Mesothelial cell of epicardium (in vitro differentiated cells): Measurements from ENCODE around the gene SCNN1B. TPM values are rescaled to one million over a fixed set of nuclear protein-coding genes. Genes with fewer than 3 reads are reported as not detected.

Experiments
- DNase-seq, 2 experiments: peaks; one replicate each; pipeline ENCODE4 v3.0.0; 2021; ENCODE audit warnings: low spot score in 2 of 2; ENCODE audit not compliant: unreplicated experiment in 2 of 2
- H3K27ac Mint-ChIP-seq: 2 replicates; pipeline ENCODE4 v1.8.0; 2021; ENCODE audit warnings: mixed read lengths
- H3K27me3 Mint-ChIP-seq: 2 replicates; pipeline ENCODE4 v1.8.0; 2021; ENCODE audit warnings: low read depth, mixed read lengths
- H3K36me3 Mint-ChIP-seq: 2 replicates; pipeline ENCODE4 v1.8.0; 2021; ENCODE audit warnings: mixed read lengths
- H3K4me1 Mint-ChIP-seq: 2 replicates; pipeline ENCODE4 v1.8.0; 2021; ENCODE audit warnings: mixed read lengths
- H3K4me3 Mint-ChIP-seq: 2 replicates; pipeline ENCODE4 v1.8.0; 2021; ENCODE audit warnings: mild to moderate bottlenecking, moderate library complexity, mixed read lengths
- H3K9me3 Mint-ChIP-seq: 2 replicates; pipeline ENCODE4 v1.8.0; 2021; ENCODE audit warnings: mixed read lengths
- total RNA-seq: library from RNA; stranded (reverse); gene quantifications from 3 replicates; pipeline ENCODE4 v1.2.1, GENCODE V29; 2021
- TF ChIP-seq, protein P1 (sequence below): fragments of 200-600 bp; sonication (generic); IDR thresholded peaks from one replicate; pipeline ENCODE4 v1.5.0; 2021; ENCODE audit warnings: antibody characterized with exemption; ENCODE audit not compliant: unreplicated experiment

Gene SCNN1B
- total RNA-seq, 1 donor from 2014 or later, result not detected

DNA sequence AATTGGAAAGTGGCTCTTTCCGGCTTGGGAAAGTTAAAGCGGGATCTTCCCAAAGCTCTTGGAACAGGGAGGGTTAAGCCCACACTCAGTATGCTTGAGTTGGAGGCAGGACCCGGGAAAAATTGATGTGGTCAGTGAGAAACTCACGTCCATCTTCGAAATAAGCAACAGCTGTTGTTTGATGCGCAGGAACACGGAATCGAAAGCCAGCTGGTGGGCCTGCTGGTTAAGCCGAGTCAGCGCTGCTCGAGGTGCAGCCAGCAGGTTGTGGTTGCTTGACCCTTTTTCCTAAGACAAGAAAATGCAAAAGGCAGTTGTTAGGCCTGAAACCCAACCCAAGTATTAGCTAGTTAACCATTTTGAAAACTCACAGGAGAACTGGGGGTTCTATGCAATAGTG is 101.4 kb downstream of the SCNN1B start:
- TF ChIP-seq, protein P1, sequence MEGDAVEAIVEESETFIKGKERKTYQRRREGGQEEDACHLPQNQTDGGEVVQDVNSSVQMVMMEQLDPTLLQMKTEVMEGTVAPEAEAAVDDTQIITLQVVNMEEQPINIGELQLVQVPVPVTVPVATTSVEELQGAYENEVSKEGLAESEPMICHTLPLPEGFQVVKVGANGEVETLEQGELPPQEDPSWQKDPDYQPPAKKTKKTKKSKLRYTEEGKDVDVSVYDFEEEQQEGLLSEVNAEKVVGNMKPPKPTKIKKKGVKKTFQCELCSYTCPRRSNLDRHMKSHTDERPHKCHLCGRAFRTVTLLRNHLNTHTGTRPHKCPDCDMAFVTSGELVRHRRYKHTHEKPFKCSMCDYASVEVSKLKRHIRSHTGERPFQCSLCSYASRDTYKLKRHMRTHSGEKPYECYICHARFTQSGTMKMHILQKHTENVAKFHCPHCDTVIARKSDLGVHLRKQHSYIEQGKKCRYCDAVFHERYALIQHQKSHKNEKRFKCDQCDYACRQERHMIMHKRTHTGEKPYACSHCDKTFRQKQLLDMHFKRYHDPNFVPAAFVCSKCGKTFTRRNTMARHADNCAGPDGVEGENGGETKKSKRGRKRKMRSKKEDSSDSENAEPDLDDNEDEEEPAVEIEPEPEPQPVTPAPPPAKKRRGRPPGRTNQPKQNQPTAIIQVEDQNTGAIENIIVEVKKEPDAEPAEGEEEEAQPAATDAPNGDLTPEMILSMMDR, result no peak
- no peaks in the 10 kb centered on the region for H3K9me3 Mint-ChIP-seq

DNA sequence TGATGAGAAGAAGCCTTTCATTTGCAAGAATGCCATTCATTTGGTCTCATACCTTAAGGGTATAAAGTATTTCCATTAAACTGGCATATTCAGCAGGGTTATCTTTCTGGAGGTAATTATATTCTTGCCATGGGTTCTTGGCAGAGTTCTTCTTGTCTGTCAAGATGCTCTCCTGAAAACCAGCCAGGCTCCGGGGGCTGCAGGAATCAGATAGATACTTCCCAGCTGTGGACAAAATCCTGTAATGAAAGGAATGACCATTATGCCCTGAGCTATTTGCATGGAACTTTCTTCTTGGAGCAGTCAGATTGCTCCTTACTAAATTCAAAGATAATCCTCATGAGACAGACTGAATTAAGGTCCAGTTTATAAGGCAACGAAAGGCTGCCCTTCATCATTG is 103.9 kb downstream of the SCNN1B start:
- Mint-ChIP-seq H3K36me3 (peaks cover 57% of the 10 kb centered on the region), H3K4me1 (peaks cover 5% of the 10 kb centered on the region), H3K27me3 (no peaks in the 10 kb centered on the region), H3K4me3 (no peak overlapping the region), H3K27ac (no peak overlapping the region), H3K9me3 (no peaks in the 10 kb centered on the region)
- no peak for DNase-seq
- TF ChIP-seq, protein P1, result no peak

More for the DNA sequence above, 101.4 kb downstream of the SCNN1B start:
- Mint-ChIP-seq H3K27me3 (no peaks in the 10 kb centered on the region), H3K36me3 (peaks cover 60% of the 10 kb centered on the region), H3K27ac (no peak overlapping the region), H3K4me1 (peaks cover 5% of the 10 kb centered on the region), H3K4me3 (no peak overlapping the region)
- DNase-seq, result no peak

DNA sequence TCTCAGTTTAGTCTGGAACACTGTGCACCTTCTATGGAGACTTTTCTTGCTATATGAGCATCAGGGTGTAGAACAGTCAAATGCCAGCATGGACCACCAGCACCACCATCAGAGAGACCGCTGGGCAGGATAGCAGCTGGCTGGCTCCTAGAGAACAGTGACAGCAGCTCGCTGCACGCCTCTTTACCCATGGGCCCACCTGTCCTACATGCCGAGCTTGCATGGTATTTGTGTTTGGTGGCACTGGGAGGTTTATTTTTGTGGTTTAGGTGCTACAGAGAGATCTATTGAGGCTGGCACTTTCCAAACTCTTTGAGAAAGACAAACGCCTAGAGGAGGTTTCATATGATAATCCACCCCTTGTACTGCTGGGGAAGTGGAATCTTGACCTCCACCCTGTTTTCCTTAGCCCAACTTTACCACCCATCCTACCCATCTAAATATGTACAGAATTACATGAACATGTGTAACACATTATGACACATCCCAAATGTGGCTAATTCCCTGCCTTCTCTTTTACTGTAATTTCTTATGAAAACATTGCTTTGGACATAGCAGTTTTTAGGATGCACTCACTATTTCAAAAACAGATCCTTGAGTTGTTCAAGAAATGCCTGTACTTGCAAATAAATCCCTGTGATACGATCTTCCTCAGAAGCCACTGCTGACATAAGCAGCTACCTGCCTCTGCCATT is 104.6 kb downstream of the SCNN1B start:
- TF ChIP-seq, protein P1, result no peak
- peaks cover 5% of the 10 kb centered on the region for H3K4me1 Mint-ChIP-seq
- DNase-seq, result no peak
- no peaks in the 10 kb centered on the region for H3K9me3 Mint-ChIP-seq
- no peak overlapping the region for H3K27ac Mint-ChIP-seq
- H3K27me3 Mint-ChIP-seq, result no peaks in the 10 kb centered on the region
- peaks cover 59% of the 10 kb centered on the region for H3K36me3 Mint-ChIP-seq
- H3K4me3 Mint-ChIP-seq, result no peak overlapping the region

DNA sequence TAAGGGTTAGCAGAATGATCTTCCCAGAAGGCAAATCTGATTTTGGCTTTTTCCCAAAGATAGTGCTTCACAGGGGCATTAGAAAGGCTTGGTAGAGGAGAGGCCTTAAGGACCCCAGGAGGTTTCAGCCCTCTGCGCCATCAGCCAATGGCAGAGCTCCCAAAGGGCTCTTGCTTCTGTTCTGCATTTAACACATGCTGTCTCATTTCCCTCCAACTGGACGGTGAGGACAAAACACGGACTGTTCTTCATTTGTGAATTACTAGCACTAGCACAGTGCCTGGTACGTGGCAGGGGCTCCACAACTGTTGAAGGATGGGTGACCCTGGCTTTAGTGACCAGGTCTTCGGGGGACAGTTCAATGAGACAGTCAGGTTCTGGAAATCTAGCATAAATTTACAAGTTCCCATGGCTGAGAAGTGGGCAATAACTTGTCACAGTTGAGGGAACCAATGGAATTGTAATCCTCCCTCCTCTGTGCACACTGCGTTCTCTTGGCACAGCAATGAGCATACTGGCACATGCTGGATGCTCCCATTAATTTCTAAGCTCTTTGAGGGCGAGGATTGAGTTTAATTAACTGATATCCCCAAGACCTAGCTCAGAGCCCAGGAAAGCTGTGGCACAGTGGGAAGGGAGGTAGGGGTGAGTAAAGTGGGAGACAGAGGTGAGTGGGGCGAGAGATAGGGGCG is 105.5 kb downstream of the SCNN1B start:
- H3K9me3 Mint-ChIP-seq, result no peaks in the 10 kb centered on the region
- no peak overlapping the region for H3K27ac Mint-ChIP-seq

DNA sequence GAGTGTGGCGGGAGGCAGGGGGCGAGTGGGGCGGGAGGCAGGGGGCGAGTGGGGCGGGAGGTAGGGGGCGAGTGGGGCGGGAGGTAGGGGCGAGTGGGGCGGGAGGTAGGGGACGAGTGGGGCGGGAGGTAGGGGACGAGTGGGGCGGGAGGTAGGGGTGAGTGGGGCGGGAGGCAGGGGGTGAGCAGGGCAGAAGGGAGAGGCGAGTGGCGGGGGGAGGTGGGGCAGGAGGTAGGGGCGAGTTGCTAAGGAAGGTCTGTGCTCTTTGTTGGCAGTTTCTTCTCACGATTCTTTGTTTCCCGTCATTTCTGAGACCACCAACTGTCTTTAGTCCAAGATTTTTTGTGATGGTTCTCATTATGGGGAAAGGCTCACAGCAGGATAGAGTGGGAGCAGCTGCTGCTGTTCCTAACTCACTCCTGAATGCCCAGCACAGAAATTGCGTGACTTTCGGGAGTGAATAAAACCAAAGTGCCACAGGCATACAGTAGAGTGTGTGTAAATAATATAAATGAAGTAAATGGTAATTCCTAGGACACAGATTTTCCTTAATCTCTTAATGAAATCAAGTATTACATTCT is 106.2 kb downstream of the SCNN1B start:
- Mint-ChIP-seq H3K9me3 (no peaks in the 10 kb centered on the region), H3K27ac (no peak overlapping the region), H3K4me1 (peaks cover 5% of the 10 kb centered on the region), H3K36me3 (peaks cover 53% of the 10 kb centered on the region), H3K27me3 (no peaks in the 10 kb centered on the region), H3K4me3 (no peak overlapping the region)
- no peak for DNase-seq
- TF ChIP-seq, protein P1, result no peak

More for the DNA sequence above, 105.5 kb downstream of the SCNN1B start:
- H3K4me1 Mint-ChIP-seq, result peaks cover 5% of the 10 kb centered on the region
- H3K36me3 Mint-ChIP-seq, result peaks cover 56% of the 10 kb centered on the region
- TF ChIP-seq, protein P1, result no peak
- H3K27me3 Mint-ChIP-seq, result no peaks in the 10 kb centered on the region
- no peak for DNase-seq
- H3K4me3 Mint-ChIP-seq, result no peak overlapping the region
